GM19023 (cell line): ENCODE measurements around the gene LIMK1.
"Not testable (repeated sequence)": the region's sequence is repeated elsewhere in the genome, so short reads cannot be mapped to it uniquely, and the experiment has no call there.

Source experiments
- ATAC-seq: cut with Tn5 transposase; IDR thresholded peaks from one replicate; pipeline ENCODE4 v1.9.1; 2021; ENCODE audit warnings: mild to moderate bottlenecking, moderate library complexity; ENCODE audit not compliant: unreplicated experiment

LIMK1 gene

DNA sequence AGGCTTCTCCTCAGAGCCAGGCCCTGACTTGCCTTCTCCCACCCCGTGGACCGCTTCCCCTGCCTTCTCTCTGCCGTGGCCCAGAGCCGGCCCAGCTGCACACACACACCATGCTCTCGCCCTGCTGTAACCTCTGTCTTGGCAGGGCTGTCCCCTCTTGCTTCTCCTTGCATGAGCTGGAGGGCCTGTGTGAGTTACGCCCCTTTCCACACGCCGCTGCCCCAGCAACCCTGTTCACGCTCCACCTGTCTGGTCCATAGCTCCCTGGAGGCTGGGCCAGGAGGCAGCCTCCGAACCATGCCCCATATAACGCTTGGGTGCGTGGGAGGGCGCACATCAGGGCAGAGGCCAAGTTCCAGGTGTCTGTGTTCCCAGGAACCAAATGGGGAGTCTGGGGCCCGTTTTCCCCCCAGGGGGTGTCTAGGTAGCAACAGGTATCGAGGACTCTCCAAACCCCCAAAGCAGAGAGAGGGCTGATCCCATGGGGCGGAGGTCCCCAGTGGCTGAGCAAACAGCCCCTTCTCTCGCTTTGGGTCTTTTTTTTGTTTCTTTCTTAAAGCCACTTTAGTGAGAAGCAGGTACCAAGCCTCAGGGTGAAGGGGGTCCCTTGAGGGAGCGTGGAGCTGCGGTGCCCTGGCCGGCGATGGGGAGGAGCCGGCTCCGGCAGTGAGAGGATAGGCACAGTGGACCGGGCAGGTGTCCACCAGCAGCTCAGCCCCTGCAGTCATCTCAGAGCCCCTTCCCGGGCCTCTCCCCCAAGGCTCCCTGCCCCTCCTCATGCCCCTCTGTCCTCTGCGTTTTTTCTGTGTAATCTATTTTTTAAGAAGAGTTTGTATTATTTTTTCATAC lies 38.0 kb downstream of the LIMK1 start:
- no peak for ATAC-seq

- ATAC-seq: not testable (repeated sequence)
Observed at GRCh38 chr7:74123892-74124291, 40.3 kb downstream of the LIMK1 start.

- ATAC-seq: no peak
Observed at GRCh38 chr7:74126220-74126880, 42.7 kb downstream of the LIMK1 start.

DNA sequence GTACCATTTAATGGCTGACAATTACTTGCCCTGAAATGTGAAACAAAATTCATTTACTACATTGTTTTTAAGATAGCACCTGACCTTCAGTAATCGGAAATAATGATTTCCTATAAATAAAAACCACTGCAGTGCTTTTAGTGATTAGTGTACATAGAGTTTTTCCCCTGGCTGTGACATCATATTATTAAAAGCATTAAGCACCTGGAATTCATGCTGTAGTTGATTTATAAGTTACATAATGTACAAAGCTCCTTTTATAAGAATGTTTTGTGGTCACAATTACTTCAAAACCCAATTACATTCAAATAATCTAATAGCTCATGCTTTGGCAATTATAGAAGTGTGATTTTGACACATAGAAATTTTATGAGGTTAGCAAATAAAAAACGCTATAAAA lies 46.3 kb downstream of the LIMK1 start:
- no peak for ATAC-seq

DNA sequence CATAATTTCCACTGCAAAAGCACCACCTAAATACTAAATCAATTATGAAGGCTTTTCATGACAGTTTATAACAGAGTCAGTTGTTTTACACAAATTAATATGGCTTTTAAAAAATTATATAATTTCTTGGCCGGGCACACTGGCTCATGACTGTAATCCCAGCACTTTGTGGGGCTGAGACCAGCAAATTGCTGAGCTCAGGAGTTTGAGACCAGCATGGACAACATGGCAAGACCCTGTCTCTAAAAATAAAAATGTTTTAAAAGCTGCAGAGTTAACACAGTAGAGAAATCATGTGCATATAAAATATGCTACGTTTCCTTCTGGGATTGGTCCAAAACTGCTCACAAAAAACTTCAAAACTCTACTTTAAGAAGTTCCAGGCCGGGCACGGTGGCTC lies 46.9 kb downstream of the LIMK1 start:
- ATAC-seq: no peak

- ATAC-seq: no peak
Observed at GRCh38 chr7:74134117-74134620, 50.6 kb downstream of the LIMK1 start.

DNA sequence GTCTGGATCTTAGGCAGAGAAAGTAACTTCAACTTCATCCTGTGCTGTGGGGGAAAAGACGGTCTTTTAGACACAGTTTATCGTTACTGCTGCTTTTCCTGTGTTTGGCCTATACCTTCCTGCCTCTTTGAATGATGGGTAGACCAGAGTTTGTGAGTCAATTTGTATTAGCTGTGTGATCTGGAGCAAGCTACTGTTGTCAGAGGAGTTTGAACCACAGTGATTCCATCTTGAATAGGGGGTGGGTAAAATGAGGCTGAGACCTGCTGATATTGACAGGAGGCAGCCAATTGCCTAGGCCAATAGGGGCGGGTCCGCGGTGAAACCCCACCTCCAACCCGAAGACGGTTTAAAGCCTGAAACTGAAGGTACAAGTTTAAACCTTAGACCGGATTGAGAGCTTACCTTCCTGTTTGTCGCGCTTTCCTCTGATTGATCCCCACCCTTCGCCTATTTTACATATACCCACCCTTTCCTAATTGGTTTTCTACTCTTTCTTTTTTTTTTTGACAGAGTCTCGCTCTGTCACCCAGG lies 54.8 kb downstream of the LIMK1 start:
- no peak for ATAC-seq

GRCh38 chr7:74138945-74139843 lies 55.6 kb downstream of the LIMK1 start:
- no peak for ATAC-seq

GRCh38 chr7:74141705-74142104 lies 58.1 kb downstream of the LIMK1 start:
- ATAC-seq: no peak

DNA sequence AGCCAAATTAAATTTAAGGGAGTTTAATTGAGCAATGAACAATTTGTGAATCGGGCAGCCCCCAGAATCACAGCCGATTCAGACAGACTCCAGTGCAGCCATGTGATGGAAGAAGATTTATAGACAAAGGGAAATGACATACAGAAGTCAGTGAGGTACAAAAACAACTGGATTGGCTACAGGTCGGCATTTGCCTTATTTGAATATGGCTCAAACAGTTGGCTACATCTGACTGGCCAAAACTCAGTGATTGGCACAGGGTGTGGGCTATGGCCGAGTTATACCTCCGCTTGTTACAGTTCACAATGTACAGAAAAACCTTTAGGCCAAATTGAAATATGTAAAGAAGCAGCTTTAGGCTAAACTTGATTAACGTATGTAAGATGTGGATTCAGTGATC lies 59.8 kb downstream of the LIMK1 start:
- ATAC-seq: no peak

- no peak for ATAC-seq
Observed at GRCh38 chr7:74148491-74148890, 64.9 kb downstream of the LIMK1 start.

DNA sequence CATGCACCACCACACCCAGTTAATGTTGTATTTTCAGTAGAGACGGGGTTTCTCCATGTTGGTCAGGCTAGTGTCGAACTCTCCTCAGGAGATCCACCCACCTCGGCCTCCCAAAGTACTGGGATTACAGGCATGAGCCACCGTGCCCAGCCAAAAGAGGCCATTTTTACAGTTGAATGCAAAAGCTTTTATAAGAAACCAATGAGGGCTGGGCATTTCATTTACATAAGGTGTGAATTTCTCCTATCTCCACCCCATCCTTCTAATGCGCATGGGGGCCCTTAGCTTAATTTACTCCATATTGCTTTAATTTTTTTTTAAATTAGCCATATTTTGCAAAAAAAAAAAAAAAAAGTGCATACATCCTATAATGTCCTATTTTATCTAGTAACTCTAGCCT lies 65.5 kb downstream of the LIMK1 start:
- ATAC-seq: no peak

GRCh38 chr7:74149603-74150002 lies 66.0 kb downstream of the LIMK1 start:
- no peak for ATAC-seq

GRCh38 chr7:74153736-74154135 lies 70.1 kb downstream of the LIMK1 start:
- no peak for ATAC-seq

DNA sequence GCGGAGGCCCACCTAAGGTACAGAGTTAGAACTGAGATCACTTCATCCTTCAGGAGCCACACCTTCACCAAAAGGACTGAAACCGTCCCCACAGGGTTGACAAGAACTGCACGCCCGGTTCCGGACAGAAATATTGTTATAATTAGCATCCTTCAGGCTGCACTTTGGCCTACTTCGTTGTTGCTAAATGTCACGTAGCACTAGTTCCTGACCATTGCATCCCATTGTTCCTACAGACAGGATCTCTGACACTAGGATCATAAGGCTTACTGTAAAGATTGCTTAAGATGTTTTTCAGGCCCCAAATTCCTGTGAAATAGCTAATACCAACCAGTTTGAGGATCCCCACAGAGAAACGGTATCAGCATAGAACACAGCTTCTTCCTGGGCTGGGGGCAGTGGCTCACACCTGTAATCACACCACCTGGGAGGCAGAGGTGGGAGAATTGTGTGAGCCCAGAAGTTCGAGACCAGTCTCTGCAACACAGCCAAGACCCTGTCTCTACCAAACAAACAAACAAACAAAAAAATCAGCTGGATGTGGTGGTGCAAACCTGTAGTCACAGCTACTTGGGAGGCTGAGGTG lies 72.3 kb downstream of the LIMK1 start:
- no peak for ATAC-seq

- no peak for ATAC-seq
Observed at GRCh38 chr7:74157605-74158004, 74.0 kb downstream of the LIMK1 start.

GRCh38 chr7:74164985-74165456 lies 81.4 kb downstream of the LIMK1 start:
- ATAC-seq: no peak

- ATAC-seq: no peak
Observed at GRCh38 chr7:74165867-74166593, 82.4 kb downstream of the LIMK1 start.

DNA sequence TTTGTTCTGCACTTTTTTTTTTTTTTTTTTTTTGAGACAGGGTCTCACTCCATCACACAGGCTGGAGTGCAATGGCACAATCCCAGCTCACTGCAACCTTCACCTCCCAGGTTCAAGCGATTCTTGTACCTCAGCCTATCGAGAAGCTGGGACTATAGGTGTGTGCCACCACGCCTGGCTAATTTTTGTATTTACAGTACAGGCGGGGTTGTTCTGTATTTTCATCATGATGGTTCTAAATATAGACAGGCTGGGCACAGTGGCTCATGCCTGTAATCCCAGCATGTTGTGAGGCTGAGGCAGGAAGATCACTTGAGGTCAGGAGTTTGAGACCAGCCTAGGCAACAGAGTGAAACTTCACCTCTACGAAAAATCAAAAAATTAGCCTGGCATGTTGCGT lies 83.7 kb downstream of the LIMK1 start:
- not testable (repeated sequence) for ATAC-seq
